Measurements from ENCODE around the gene PLEKHA7.

- TF ChIP-seq EZH2 (IDR thresholded peaks at IDR 0.05) (no peak), CTCF (IDR thresholded peaks at IDR 0.05 in 2 of 3, conservative IDR thresholded peaks at IDR 0.05 in 1 of 3; ENCODE audit: borderline replicate concordance in 1 of 3, insufficient read depth in 1 of 3, low read depth in 2 of 3, low read length in 2 of 3) (no peak), POLR2A (IDR thresholded peaks at IDR 0.05; ENCODE audit: borderline replicate concordance, extremely low read depth, insufficient read depth, insufficient read length) (no peak), EZH2phosphoT487 (IDR thresholded peaks at IDR 0.05; ENCODE audit: borderline replicate concordance) (no peak), YY1 (IDR thresholded peaks at IDR 0.05; ENCODE audit: extremely low read depth, insufficient replicate concordance, low read depth, low read length) (no peak), ELF1 (IDR thresholded peaks at IDR 0.05; ENCODE audit: borderline replicate concordance, low read depth) (no peak), TCF7L2 (IDR thresholded peaks at IDR 0.05; ENCODE audit: borderline replicate concordance, extremely low read depth, insufficient read depth, insufficient read length) (no peak), SRF (IDR thresholded peaks at IDR 0.05; ENCODE audit: low read depth) (no peak), SP1 (IDR thresholded peaks at IDR 0.05; ENCODE audit: low read depth) (no peak)
- TF ChIP-seq, protein P1, sequence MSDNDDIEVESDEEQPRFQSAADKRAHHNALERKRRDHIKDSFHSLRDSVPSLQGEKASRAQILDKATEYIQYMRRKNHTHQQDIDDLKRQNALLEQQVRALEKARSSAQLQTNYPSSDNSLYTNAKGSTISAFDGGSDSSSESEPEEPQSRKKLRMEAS (IDR thresholded peaks at IDR 0.05), result no peak
- TF ChIP-seq, protein P2, sequence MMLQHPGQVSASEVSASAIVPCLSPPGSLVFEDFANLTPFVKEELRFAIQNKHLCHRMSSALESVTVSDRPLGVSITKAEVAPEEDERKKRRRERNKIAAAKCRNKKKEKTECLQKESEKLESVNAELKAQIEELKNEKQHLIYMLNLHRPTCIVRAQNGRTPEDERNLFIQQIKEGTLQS (IDR thresholded peaks at IDR 0.05), result no peak
Measured at GRCh38 chr11:16909359-16910035, 104.7 kb downstream of the PLEKHA7 start.
